ENCODE results near the gene SNX19. TPM values are rescaled to one million over a fixed set of nuclear protein-coding genes. Genes with fewer than 3 reads are reported as not detected.

The SNX19 gene
- total RNA-seq, 1 experiment from 2014 or later, result 79.3 TPM

DNA sequence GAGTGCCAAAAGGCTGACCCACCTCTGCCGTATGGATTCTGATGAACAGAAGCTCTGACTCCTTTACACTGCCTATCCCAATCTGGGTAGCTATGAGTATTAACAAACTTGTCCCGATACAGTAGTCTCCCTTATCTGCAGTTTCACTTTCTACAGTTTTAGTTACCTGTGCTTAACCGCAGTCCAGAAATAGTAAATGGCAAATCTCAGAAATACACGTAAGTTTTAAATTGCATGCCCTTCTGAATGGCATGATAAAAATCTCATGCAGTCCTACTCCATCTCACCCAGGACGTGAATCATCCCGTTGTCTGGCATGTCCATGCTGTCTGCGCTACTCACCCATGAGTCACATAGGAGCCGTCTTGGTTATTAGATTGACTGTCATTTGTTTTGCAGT, 68.8 kb downstream of the SNX19 start:
- TF ChIP-seq, protein P1, sequence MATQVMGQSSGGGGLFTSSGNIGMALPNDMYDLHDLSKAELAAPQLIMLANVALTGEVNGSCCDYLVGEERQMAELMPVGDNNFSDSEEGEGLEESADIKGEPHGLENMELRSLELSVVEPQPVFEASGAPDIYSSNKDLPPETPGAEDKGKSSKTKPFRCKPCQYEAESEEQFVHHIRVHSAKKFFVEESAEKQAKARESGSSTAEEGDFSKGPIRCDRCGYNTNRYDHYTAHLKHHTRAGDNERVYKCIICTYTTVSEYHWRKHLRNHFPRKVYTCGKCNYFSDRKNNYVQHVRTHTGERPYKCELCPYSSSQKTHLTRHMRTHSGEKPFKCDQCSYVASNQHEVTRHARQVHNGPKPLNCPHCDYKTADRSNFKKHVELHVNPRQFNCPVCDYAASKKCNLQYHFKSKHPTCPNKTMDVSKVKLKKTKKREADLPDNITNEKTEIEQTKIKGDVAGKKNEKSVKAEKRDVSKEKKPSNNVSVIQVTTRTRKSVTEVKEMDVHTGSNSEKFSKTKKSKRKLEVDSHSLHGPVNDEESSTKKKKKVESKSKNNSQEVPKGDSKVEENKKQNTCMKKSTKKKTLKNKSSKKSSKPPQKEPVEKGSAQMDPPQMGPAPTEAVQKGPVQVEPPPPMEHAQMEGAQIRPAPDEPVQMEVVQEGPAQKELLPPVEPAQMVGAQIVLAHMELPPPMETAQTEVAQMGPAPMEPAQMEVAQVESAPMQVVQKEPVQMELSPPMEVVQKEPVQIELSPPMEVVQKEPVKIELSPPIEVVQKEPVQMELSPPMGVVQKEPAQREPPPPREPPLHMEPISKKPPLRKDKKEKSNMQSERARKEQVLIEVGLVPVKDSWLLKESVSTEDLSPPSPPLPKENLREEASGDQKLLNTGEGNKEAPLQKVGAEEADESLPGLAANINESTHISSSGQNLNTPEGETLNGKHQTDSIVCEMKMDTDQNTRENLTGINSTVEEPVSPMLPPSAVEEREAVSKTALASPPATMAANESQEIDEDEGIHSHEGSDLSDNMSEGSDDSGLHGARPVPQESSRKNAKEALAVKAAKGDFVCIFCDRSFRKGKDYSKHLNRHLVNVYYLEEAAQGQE (IDR thresholded peaks at IDR 0.05; ENCODE audit: insufficient read depth in 1 of 2, low read depth in 2 of 2, low read length in 1 of 2), result no peak
- no peak for TF ChIP-seq TCF7L2 (IDR thresholded peaks at IDR 0.05; ENCODE audit: low read depth, low read length)
- no peak for TF ChIP-seq POLR2AphosphoS5 (IDR thresholded peaks at IDR 0.05; ENCODE audit: low read depth, low read length)
- TF ChIP-seq, protein P2, sequence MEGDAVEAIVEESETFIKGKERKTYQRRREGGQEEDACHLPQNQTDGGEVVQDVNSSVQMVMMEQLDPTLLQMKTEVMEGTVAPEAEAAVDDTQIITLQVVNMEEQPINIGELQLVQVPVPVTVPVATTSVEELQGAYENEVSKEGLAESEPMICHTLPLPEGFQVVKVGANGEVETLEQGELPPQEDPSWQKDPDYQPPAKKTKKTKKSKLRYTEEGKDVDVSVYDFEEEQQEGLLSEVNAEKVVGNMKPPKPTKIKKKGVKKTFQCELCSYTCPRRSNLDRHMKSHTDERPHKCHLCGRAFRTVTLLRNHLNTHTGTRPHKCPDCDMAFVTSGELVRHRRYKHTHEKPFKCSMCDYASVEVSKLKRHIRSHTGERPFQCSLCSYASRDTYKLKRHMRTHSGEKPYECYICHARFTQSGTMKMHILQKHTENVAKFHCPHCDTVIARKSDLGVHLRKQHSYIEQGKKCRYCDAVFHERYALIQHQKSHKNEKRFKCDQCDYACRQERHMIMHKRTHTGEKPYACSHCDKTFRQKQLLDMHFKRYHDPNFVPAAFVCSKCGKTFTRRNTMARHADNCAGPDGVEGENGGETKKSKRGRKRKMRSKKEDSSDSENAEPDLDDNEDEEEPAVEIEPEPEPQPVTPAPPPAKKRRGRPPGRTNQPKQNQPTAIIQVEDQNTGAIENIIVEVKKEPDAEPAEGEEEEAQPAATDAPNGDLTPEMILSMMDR (IDR thresholded peaks at IDR 0.05), result no peak
- no peak for TF ChIP-seq SIN3A (IDR thresholded peaks at IDR 0.05; ENCODE audit: borderline replicate concordance, insufficient read depth, low read depth, low read length)
- ChIA-PET POLR2A (no interaction called here), CTCF (no interaction called here)
- in situ Hi-C loops (cut with HindIII; ENCODE audit: low pct_unique_long_range_greater_than_20kb, low sequenced_read_pairs), result loop anchor here (10.0 kb wide), 1 partner anchor 383 kb away; no protein-coding TSS in a partner anchor
- DNase-seq (ENCODE audit: low read depth, low spot score) (peak; percentile 67), ATAC-seq (peak; percentile 96)
- H3K27me3 ChIP-seq (ENCODE audit: control insufficient read depth, insufficient read depth, low read length), result no peaks in the 10 kb centered on the region
- H3K4me3 ChIP-seq (ENCODE audit: low read depth in 2 of 2, low read length in 2 of 2), result peak overlapping the region in 1 of 2 experiments; percentile 1; a peak in 1 of 4 replicates
- H3K36me3 ChIP-seq (ENCODE audit: control insufficient read depth, insufficient read depth, low read length), result no peaks in the 10 kb centered on the region
- BruUV-seq (replicated peaks), result no TSS peak
- H3K9me3 ChIP-seq (ENCODE audit: control insufficient read depth, insufficient read depth, low read depth, low read length), result peaks cover 6% of the 10 kb centered on the region; the same call in 1 of the 2 replicates
- intact Hi-C loops (cut with micrococcal nuclease; ENCODE audit: unreplicated experiment), result no loop called here
- peaks cover 6% of the 10 kb centered on the region; the same call in 1 of the 2 replicates for H3K4me1 ChIP-seq (ENCODE audit: control insufficient read depth, insufficient read depth, low read length)
- H3K27ac ChIP-seq (ENCODE audit: low read length), result peak overlapping the region; percentile 32; the same call in 1 of the 2 replicates

DNA sequence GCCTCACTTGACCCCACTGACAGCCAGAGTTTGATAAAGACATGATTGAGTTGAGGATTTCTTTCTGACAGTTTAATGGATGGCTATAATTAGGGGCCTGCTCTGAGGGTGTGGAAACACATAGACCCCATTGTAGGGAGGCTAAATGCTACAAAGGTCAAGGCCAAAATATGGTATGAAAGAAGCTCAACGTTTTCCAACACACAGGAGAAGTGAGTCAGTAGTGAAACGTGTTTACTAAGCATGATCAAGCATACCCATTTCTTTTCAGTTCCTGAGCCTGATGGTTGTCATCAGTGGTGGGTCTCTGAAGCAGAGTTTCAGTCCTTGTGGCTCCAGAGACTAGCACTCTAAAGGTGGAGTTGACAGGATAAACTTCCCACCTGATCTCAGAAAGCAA, 69.7 kb downstream of the SNX19 start:
- H3K27me3 ChIP-seq (ENCODE audit: control insufficient read depth, insufficient read depth, low read length), result no peaks in the 10 kb centered on the region
- CTCF ChIA-PET, result no interaction called here
- H3K4me1 ChIP-seq (ENCODE audit: control insufficient read depth, insufficient read depth, low read length), result peaks cover 6% of the 10 kb centered on the region; the same call in 1 of the 2 replicates
- intact Hi-C loops (cut with micrococcal nuclease; ENCODE audit: unreplicated experiment), result no loop called here
- DNase-seq (ENCODE audit: low read depth, low spot score) (no peak), ATAC-seq (no peak)
- POLR2A ChIA-PET, result no interaction called here
- H3K36me3 ChIP-seq (ENCODE audit: control insufficient read depth, insufficient read depth, low read length), result no peaks in the 10 kb centered on the region
- no TSS peak for BruUV-seq (replicated peaks)
- peaks cover 6% of the 10 kb centered on the region; the same call in 1 of the 2 replicates for H3K9me3 ChIP-seq (ENCODE audit: control insufficient read depth, insufficient read depth, low read depth, low read length)
- in situ Hi-C loops (cut with HindIII; ENCODE audit: low pct_unique_long_range_greater_than_20kb, low sequenced_read_pairs), result loop anchor here (10.0 kb wide), 1 partner anchor 382 kb away; no protein-coding TSS in a partner anchor
- TF ChIP-seq, protein P1 (IDR thresholded peaks at IDR 0.05; ENCODE audit: insufficient read depth in 1 of 2, low read depth in 2 of 2, low read length in 1 of 2), result no peak
- TF ChIP-seq SIN3A (IDR thresholded peaks at IDR 0.05; ENCODE audit: borderline replicate concordance, insufficient read depth, low read depth, low read length), result no peak
- TF ChIP-seq, protein P2 (IDR thresholded peaks at IDR 0.05), result no peak
- no peak for TF ChIP-seq TCF7L2 (IDR thresholded peaks at IDR 0.05; ENCODE audit: low read depth, low read length)
- no peak for TF ChIP-seq POLR2AphosphoS5 (IDR thresholded peaks at IDR 0.05; ENCODE audit: low read depth, low read length)
- no peak overlapping the region for H3K4me3 ChIP-seq (ENCODE audit: low read depth in 2 of 2, low read length in 2 of 2)
- peak overlapping the region; percentile 32; the same call in 1 of the 2 replicates for H3K27ac ChIP-seq (ENCODE audit: low read length)

Measured in Panc1 (cell line).